BLaER1 treated with 17β-estradiol and CSF1 and Interleukin-3, amounts not matched to agents 10 nM and 100 nM (cell line): ENCODE measurements around the gene RNF144A.

ENCODE experiments used
- H3K27ac ChIP-seq, 11 experiments: shearing (Covaris generic); formaldehyde crosslinking; 2 replicates each; pipeline ENCODE4 v1.8.1; 2022
- H3K27me3 ChIP-seq, 11 experiments: shearing (Covaris generic); formaldehyde crosslinking; 2 replicates each; pipeline ENCODE4 v1.8.1; 2022
- H3K36me3 ChIP-seq, 11 experiments: shearing (Covaris generic); formaldehyde crosslinking; 2 replicates each; pipeline ENCODE4 v1.8.1; 2022
- H3K4me1 ChIP-seq, 10 experiments: shearing (Covaris generic); formaldehyde crosslinking; 2 replicates each; pipeline ENCODE4 v1.8.1; 2022
- H3K4me2 ChIP-seq, 11 experiments: shearing (Covaris generic); formaldehyde crosslinking; 2 replicates each; pipeline ENCODE4 v1.8.1; 2022
- H3K4me3 ChIP-seq, 10 experiments: shearing (Covaris generic); formaldehyde crosslinking; 2 replicates each; pipeline ENCODE4 v1.8.1; 2022
- H3K9ac ChIP-seq, 11 experiments: shearing (Covaris generic); formaldehyde crosslinking; 2 replicates each; pipeline ENCODE4 v1.8.1; 2022
- H3K9me3 ChIP-seq, 11 experiments: shearing (Covaris generic); formaldehyde crosslinking; replicated peaks in 1 of 11; 2 replicates each; pipeline ENCODE4 v1.8.1; 2022
- H4K20me1 ChIP-seq, 11 experiments: shearing (Covaris generic); formaldehyde crosslinking; 2 replicates each; pipeline ENCODE4 v1.8.1; 2022
- Cebpa-rat ChIP-seq, 11 experiments: shearing (Covaris generic); IDR thresholded peaks; 2 replicates each; pipeline ENCODE4 v1.8.1; 2022

Gene RNF144A

DNA sequence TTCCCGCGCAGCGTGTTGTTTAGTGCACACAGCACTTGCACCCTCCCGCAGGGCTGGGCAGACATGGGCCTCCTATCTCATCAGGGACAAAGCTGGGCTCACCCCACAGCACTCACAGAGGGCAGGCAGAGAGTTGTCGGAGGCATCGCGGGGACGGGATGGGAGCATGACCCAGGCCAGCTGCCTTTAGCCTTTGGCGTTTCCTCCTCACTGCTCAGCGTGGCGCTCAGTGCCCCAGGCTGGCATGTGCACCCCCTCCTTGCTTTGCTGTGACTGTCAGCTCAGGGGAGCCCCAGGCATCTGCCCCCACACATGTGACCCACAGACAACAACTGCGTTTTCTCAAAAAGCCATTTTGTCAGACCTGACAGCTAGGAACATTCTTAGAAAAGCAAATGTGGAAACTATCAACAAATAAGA is 101.1 kb downstream of the RNF144A start:
- Histone ChIP-seq H3K9ac (no peak overlapping the region), H3K36me3 (peaks cover 0 to 35% (median 0%) of the 10 kb centered on the region in 11 experiments; a peak in 9 of 22 replicates), H3K4me3 (no peak overlapping the region), H3K27me3 (no peaks in the 10 kb centered on the region), H3K9me3 (no peaks in the 10 kb centered on the region), H3K4me1 (peaks cover 14 to 93% (median 78%) of the 10 kb centered on the region in 10 experiments), H3K4me2 (peak overlapping the region in 3 of 11 experiments; percentile 85 to 96 (median 89); a peak in 5 of 22 replicates), H3K27ac (no peak overlapping the region), H4K20me1 (no peaks in the 10 kb centered on the region)
- no peak for TF ChIP-seq Cebpa-rat (IDR thresholded peaks at IDR 0.05)

DNA sequence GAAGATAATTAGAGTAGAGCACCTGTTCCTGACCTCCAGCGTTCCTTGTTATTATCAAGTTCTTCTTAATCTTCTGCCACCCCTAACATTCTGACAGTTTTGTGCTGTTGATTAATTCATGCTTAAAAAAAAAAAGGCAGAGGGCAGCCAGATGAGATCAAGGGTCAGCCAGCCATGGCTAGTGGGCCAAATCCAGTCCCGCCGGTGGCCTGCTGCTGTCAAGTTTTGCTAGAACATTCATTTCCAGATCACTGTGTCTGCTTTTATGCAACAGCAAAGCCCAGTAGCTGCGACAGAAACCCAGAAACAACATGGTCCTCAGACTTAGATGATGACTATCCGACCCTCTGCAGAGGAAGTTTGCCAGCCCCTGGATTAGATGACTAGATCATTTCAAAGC is 101.6 kb downstream of the RNF144A start:
- no peak for TF ChIP-seq Cebpa-rat (IDR thresholded peaks at IDR 0.05)
- Histone ChIP-seq H3K27me3 (no peaks in the 10 kb centered on the region), H3K4me3 (no peak overlapping the region), H3K36me3 (peaks cover 0 to 37% (median 0%) of the 10 kb centered on the region in 11 experiments; a peak in 9 of 22 replicates), H3K9ac (no peak overlapping the region), H3K27ac (no peak overlapping the region), H4K20me1 (no peaks in the 10 kb centered on the region), H3K9me3 (no peaks in the 10 kb centered on the region), H3K4me1 (peaks cover 14 to 91% (median 74%) of the 10 kb centered on the region in 10 experiments), H3K4me2 (no peak overlapping the region)

DNA sequence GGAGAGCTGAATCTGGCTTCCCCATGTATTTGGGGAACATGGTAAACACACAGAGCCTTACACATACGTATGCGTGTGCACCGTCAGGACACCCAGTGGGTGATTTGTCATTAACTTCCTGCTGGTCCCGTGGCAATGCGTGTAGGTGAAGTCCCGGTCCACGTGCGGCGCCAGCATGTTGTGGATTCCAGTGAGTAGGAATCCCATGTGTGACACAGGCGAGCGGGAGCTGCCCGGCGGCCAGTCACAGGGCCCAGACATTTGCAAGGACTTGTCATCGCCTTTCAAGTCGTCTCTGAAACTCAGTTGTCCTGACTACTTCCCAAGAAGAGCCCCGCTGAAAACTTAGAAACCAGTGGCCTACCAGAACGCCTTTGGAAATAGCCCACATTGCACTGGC is 102.0 kb downstream of the RNF144A start:
- no peak overlapping the region for H3K4me3 ChIP-seq
- no peak overlapping the region for H3K27ac ChIP-seq
- H3K4me1 ChIP-seq: peaks cover 14 to 87% (median 70%) of the 10 kb centered on the region in 10 experiments
- H4K20me1 ChIP-seq: no peaks in the 10 kb centered on the region
- H3K36me3 ChIP-seq: peaks cover 0 to 39% (median 2%) of the 10 kb centered on the region in 11 experiments; a peak in 14 of 22 replicates
- no peaks in the 10 kb centered on the region for H3K9me3 ChIP-seq
- TF ChIP-seq Cebpa-rat (IDR thresholded peaks at IDR 0.05): no peak
- no peak overlapping the region for H3K9ac ChIP-seq
- H3K27me3 ChIP-seq: no peaks in the 10 kb centered on the region
- H3K4me2 ChIP-seq: no peak overlapping the region

DNA sequence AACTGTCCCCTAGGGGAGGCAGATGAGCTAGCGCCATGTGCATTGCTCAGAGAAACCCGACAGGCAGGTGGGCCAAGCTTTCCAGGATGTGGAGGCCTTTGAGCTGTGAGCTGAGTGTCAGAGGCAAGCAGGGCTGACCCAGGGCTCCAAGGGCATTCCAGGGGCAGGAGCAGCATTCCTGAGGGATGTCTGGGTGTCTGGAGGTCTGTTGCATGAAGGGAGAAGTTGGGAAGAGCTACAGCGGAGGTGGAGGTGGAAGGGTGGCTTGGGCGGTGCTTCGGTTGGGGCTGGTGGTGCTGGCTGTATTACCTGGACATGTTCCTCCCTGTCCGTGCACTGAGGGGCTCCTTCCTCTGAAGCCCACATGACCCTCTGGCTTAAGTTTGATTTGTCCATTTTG is 102.8 kb downstream of the RNF144A start:
- no peaks in the 10 kb centered on the region for H3K9me3 ChIP-seq
- no peaks in the 10 kb centered on the region for H4K20me1 ChIP-seq
- no peak overlapping the region for H3K27ac ChIP-seq
- H3K27me3 ChIP-seq: no peaks in the 10 kb centered on the region
- no peak overlapping the region for H3K4me3 ChIP-seq
- peaks cover 6 to 78% (median 61%) of the 10 kb centered on the region in 10 experiments for H3K4me1 ChIP-seq
- H3K4me2 ChIP-seq: peak overlapping the region in 4 of 11 experiments; percentile 5 to 46 (median 40); a peak in 4 of 22 replicates
- H3K9ac ChIP-seq: no peak overlapping the region
- no peak for TF ChIP-seq Cebpa-rat (IDR thresholded peaks at IDR 0.05)
- H3K36me3 ChIP-seq: peaks cover 0 to 47% (median 10%) of the 10 kb centered on the region in 11 experiments; a peak in 14 of 22 replicates

DNA sequence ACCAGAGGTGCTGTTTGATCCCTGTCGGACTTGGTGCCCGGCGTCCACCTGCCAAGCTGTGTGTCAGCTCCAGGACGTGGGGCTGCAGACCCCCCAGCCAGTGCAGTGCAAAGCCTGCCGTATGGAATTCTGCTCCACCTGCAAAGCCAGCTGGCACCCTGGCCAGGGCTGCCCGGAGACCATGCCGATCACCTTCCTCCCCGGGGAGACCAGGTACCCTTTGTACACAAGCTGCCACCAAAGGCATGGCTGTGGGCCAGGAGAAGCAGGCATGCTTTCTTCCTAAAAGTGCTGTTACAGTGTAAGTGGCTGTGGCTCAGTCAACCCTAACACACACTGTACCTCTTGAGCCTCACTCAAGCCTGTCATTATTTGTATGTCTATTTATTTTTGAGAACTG is 103.3 kb downstream of the RNF144A start:
- peaks cover 2 to 75% (median 57%) of the 10 kb centered on the region in 10 experiments for H3K4me1 ChIP-seq
- H3K4me3 ChIP-seq: no peak overlapping the region
- no peak for TF ChIP-seq Cebpa-rat (IDR thresholded peaks at IDR 0.05)
- no peak overlapping the region for H3K27ac ChIP-seq
- H3K9ac ChIP-seq: no peak overlapping the region
- peaks cover 0 to 51% (median 11%) of the 10 kb centered on the region in 11 experiments; a peak in 14 of 22 replicates for H3K36me3 ChIP-seq
- H4K20me1 ChIP-seq: no peaks in the 10 kb centered on the region
- no peaks in the 10 kb centered on the region for H3K27me3 ChIP-seq
- peak overlapping the region in 4 of 11 experiments; percentile 5 to 46 (median 40); a peak in 4 of 22 replicates for H3K4me2 ChIP-seq
- no peaks in the 10 kb centered on the region for H3K9me3 ChIP-seq

DNA sequence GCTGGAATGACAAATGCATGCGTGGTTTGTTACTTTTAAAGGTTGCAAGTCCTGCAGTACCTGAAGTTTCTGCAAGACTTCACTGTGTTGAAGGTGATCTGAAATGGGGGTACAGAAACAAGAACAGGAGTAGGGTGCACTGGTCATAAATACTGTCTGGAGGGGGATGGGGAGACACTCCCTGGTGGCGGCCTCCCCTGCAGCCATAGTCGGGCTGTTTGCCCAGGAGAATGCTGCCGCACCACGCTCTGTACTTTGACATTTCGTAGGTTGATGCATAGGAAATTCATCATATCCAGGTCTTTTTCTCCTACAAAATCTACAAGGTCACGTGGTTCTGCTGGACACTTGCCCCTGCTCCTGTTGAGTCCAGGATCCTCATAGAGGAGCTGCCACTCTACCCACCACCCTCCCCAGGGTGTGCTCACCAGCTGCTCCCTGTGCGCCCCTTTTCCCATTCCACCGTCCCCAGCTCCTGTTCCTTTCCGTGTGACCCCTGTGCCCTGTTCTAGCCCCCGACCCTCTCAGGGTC is 103.8 kb downstream of the RNF144A start:
- H3K4me2 ChIP-seq: peak overlapping the region in 5 of 11 experiments; percentile 12 to 52 (median 43); a peak in 6 of 22 replicates
- H3K9me3 ChIP-seq: no peaks in the 10 kb centered on the region
- no peak overlapping the region for H3K9ac ChIP-seq
- H3K4me1 ChIP-seq: peaks cover 0 to 75% (median 53%) of the 10 kb centered on the region in 10 experiments; a peak in 16 of 20 replicates
- H3K27me3 ChIP-seq: no peaks in the 10 kb centered on the region
- peaks cover 0 to 55% (median 11%) of the 10 kb centered on the region in 11 experiments; a peak in 14 of 22 replicates for H3K36me3 ChIP-seq
- H4K20me1 ChIP-seq: no peaks in the 10 kb centered on the region
- no peak overlapping the region for H3K4me3 ChIP-seq
- no peak for TF ChIP-seq Cebpa-rat (IDR thresholded peaks at IDR 0.05)
- H3K27ac ChIP-seq: 0 out of 22 replicates have a peak overlapping the region, but pooled peaks of 1 of the 11 experiments have one; percentile 17

DNA sequence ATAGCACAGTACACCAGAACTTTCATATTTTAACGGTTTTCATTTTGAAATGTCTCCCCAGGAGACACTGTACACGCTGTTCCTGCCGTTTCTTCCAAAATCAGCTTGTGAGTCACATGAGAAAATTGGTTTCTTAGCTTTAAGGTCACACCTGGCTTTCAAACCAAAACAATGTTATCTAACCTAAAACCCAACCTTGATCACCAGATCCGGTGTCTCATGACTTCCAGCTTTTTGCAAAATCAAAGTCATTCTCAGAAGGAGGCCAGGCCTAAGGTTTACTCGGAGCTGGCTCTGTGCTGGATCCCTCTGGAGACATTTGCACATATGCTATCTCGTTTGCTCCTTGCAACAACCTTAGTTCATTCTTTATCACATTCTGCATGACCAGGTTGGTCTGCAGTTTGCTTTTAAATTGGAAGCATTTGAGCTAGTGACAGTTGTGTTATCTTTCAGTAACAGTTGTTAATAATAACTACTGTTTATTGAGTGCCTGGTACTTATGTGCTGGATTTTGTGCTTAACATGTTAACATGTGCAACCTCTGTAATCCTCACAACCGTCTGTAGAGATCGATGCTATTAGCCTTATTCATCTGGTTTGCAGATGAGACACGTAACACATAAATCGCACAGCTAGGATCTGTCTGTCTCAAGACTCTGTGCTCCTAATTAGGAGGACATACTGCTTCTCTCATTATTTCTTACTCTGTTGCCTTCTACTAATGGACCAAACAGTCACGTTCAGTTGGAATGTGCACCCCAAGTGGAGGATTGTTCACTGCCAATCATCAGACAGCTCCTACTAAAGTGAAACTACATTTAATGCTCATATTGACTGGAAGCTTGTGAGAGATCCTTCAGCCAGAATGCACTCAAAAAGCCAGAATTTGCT is 105.5 kb downstream of the RNF144A start:
- no peaks in the 10 kb centered on the region for H4K20me1 ChIP-seq
- no peak overlapping the region for H3K9ac ChIP-seq
- H3K9me3 ChIP-seq: no peaks in the 10 kb centered on the region
- peaks cover 0 to 56% (median 11%) of the 10 kb centered on the region in 11 experiments; a peak in 14 of 22 replicates for H3K36me3 ChIP-seq
- no peak for TF ChIP-seq Cebpa-rat (IDR thresholded peaks at IDR 0.05)
- H3K4me3 ChIP-seq: no peak overlapping the region
- peak overlapping the region in 8 of 11 experiments; percentile 15 to 52 (median 38); a peak in 13 of 22 replicates for H3K4me2 ChIP-seq
- peaks cover 0 to 75% (median 52%) of the 10 kb centered on the region in 10 experiments; a peak in 17 of 20 replicates for H3K4me1 ChIP-seq
- no peaks in the 10 kb centered on the region for H3K27me3 ChIP-seq
- H3K27ac ChIP-seq: no peak overlapping the region

DNA sequence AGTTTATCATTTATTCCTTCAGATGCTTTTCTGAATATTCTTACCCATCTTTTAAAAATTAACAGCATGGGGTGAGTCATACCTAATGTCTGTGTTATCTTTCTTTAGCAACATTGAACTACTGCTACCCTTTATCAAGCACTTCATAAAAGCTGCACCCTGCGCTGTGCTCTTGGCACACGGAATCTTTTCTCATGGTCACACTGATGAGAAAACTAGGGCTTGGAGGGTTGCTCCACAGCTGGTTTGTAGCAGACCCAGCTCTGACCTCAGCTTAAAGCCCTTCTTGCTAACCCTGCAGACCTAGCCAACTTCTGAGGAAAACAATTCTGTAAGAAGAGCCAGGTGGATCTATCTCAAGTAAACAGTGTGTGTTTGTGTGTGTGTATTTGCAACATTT is 106.3 kb downstream of the RNF144A start:
- H3K36me3 ChIP-seq: peaks cover 0 to 56% (median 11%) of the 10 kb centered on the region in 11 experiments; a peak in 14 of 22 replicates
- TF ChIP-seq Cebpa-rat (IDR thresholded peaks at IDR 0.05): no peak
- H3K9me3 ChIP-seq: no peaks in the 10 kb centered on the region
- H4K20me1 ChIP-seq: no peaks in the 10 kb centered on the region
- H3K4me2 ChIP-seq: peak overlapping the region in 2 of 11 experiments; percentile 43 to 46; a peak in 3 of 22 replicates
- H3K4me1 ChIP-seq: peaks cover 4 to 75% (median 54%) of the 10 kb centered on the region in 10 experiments
- H3K27ac ChIP-seq: no peak overlapping the region
- no peak overlapping the region for H3K4me3 ChIP-seq
- H3K9ac ChIP-seq: no peak overlapping the region
- H3K27me3 ChIP-seq: no peaks in the 10 kb centered on the region

DNA sequence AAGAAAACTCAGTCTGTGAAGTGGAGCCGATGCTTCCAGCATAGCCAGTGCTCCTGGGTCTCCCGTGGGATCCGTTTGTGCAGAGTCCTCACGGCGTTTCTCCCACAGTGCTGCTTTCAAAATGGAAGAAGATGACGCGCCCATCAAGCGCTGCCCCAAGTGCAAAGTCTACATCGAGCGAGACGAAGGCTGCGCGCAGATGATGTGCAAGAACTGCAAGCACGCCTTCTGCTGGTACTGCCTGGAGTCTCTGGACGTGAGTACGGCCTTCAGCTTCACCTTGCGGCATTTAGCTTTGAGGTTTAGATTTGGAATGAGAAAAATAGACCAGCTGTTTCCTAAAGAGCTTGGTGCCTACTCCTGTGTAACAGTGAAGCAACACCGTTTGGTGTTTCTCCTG is 107.0 kb downstream of the RNF144A start:
- no peak overlapping the region for H3K4me3 ChIP-seq
- peaks cover 0 to 51% (median 11%) of the 10 kb centered on the region in 11 experiments; a peak in 14 of 22 replicates for H3K36me3 ChIP-seq
- no peak for TF ChIP-seq Cebpa-rat (IDR thresholded peaks at IDR 0.05)
- H3K9me3 ChIP-seq: no peaks in the 10 kb centered on the region
- H3K9ac ChIP-seq: no peak overlapping the region
- H3K4me1 ChIP-seq: peaks cover 11 to 79% (median 61%) of the 10 kb centered on the region in 10 experiments
- H3K27ac ChIP-seq: no peak overlapping the region
- no peaks in the 10 kb centered on the region for H4K20me1 ChIP-seq
- H3K4me2 ChIP-seq: no peak overlapping the region
- H3K27me3 ChIP-seq: no peaks in the 10 kb centered on the region
